Measurements from ENCODE around the gene LRP3. TPM values are rescaled to one million over a fixed set of nuclear protein-coding genes. Genes with fewer than 3 reads are reported as not detected.

Gene LRP3
- total RNA-seq, 1 experiment from 2014 or later = 29.0 TPM

- Histone ChIP-seq H4K20me1 (ENCODE audit: insufficient read depth) (no peaks in the 10 kb centered on the region), H3K4me3 (replicated peaks in 1 of 2; ENCODE audit: low read depth in 1 of 2, low read length in 2 of 2) (no peak overlapping the region), H3K79me2 (ENCODE audit: insufficient read depth, low read length) (no peaks in the 10 kb centered on the region; the same call in 1 of the 2 replicates), H3K9ac (ENCODE audit: low read length) (no peak overlapping the region), H3K27me3 (ENCODE audit: insufficient read depth, low read length) (no peaks in the 10 kb centered on the region), H2AFZ (ENCODE audit: low read depth, low read length, poor library complexity, severe bottlenecking) (no peak overlapping the region), H3K27ac (ENCODE audit: low read depth, low read length) (no peak overlapping the region), H3K9me2 (ENCODE audit: insufficient read depth) (no peaks in the 10 kb centered on the region), H3K4me2 (ENCODE audit: low read length) (no peak overlapping the region), H3K36me3 (ENCODE audit: control insufficient read depth in 1 of 2, insufficient read depth in 2 of 2, low read length in 2 of 2) (peaks cover 0 to 6% of the 10 kb centered on the region in 2 experiments; a peak in 2 of 4 replicates), H3K9me3 (ENCODE audit: control insufficient read depth in 1 of 2, insufficient read depth in 1 of 2, low read depth in 1 of 2, low read length in 2 of 2) (no peaks in the 10 kb centered on the region), H3K4me1 (ENCODE audit: control insufficient read depth in 1 of 2, insufficient read depth in 2 of 2, low read length in 2 of 2) (peaks cover 0 to 5% of the 10 kb centered on the region in 2 experiments; a peak in 2 of 4 replicates)
- DNase-seq (ENCODE audit: low read depth, low spot score) (no peak), ATAC-seq (no peak)
- ChIA-PET RAD21 (ENCODE audit: low non-redundant PET in 1 of 2, low total read pairs in 2 of 2, uncharacterized antibody in 2 of 2, unreplicated experiment in 2 of 2) (no interaction called here), POLR2A (no interaction called here), CTCF (no interaction called here)
- BruUV-seq (replicated peaks) = no TSS peak
- intact Hi-C loops (cut with micrococcal nuclease) = no loop called here
- TF ChIP-seq ELF1 (IDR thresholded peaks at IDR 0.05; ENCODE audit: borderline replicate concordance, low read depth) (no peak), ZNF274 (IDR thresholded peaks at IDR 0.05; ENCODE audit: low read depth, low read length) (no peak), CEBPB (IDR thresholded peaks at IDR 0.05; ENCODE audit: low read depth) (no peak), POLR2AphosphoS5 (IDR thresholded peaks at IDR 0.05; ENCODE audit: low read depth, low read length) (no peak), EGR1 (IDR thresholded peaks at IDR 0.05; ENCODE audit: low read depth) (no peak), SRF (IDR thresholded peaks at IDR 0.05; ENCODE audit: low read depth) (no peak), TCF7L2 (IDR thresholded peaks at IDR 0.05; ENCODE audit: borderline replicate concordance, extremely low read depth, insufficient read depth, insufficient read length) (no peak), EZH2 (IDR thresholded peaks at IDR 0.05) (no peak), ZFX (IDR thresholded peaks at IDR 0.05) (no peak), ZBTB33 (IDR thresholded peaks at IDR 0.05; ENCODE audit: extremely low read depth, insufficient replicate concordance, low read length) (no peak), CBX3 (IDR thresholded peaks at IDR 0.05; ENCODE audit: low read depth) (no peak)
- TF ChIP-seq, protein P1, sequence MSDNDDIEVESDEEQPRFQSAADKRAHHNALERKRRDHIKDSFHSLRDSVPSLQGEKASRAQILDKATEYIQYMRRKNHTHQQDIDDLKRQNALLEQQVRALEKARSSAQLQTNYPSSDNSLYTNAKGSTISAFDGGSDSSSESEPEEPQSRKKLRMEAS (IDR thresholded peaks at IDR 0.05) = no peak
Measured at GRCh38 chr19:33202546-33203507, 8.7 kb downstream of the LRP3 start.

Data from HCT116 (cell line).